Panc1 (cell line): Measurements from ENCODE around the gene KCTD1. TPM values are rescaled to one million over a fixed set of nuclear protein-coding genes. Genes with fewer than 3 reads are reported as not detected.

Source experiments
- ATAC-seq: fragments of 200-7000 bp; cut with Tn5 transposase; 2 replicates; pipeline ENCODE4 v1.9.1; 2020; ENCODE audit warnings: mild to moderate bottlenecking, moderate library complexity
- BruUV-seq: library from RNA; stranded (reverse); fragments of 400-500 nt; replicated peaks from 2 replicates; lab custom pipeline; 2021; lab: Mats Ljungman, UMichigan
- CTCF ChIA-PET: fragments of 300-600 bp; sonication (Branson Sonifier 250); formaldehyde crosslinking; loops from one replicate; lab custom pipeline; 2022; ENCODE audit warnings: antibody characterized with exemption; lab: Charles Lee
- POLR2A ChIA-PET: fragments of 300-600 bp; sonication (Branson Sonifier 250); formaldehyde crosslinking; loops from one replicate; lab custom pipeline; 2022; ENCODE audit warnings: antibody characterized with exemption; lab: Charles Lee
- DNase-seq: peaks from one replicate; pipeline ENCODE4 v3.0.0-alpha.2; 2010; ENCODE audit warnings: low read depth, low spot score
- H3K27ac ChIP-seq: 2 replicates; pipeline ENCODE4 v1.5.1; 2011; ENCODE audit warnings: mild to moderate bottlenecking, low read length, inconsistent platforms
- H3K27me3 ChIP-seq: fragments of 200-500 bp; sonication (Bioruptor generic); 2 replicates; pipeline ENCODE4 v1.6.0; 2014; ENCODE audit warnings: low read length, inconsistent platforms; ENCODE audit not compliant: control insufficient read depth, insufficient read depth
- H3K36me3 ChIP-seq: fragments of 200-500 bp; sonication (Bioruptor generic); 2 replicates; pipeline ENCODE4 v1.5.1; 2014; ENCODE audit warnings: inconsistent platforms, mild to moderate bottlenecking, low read length, moderate library complexity; ENCODE audit not compliant: control insufficient read depth, insufficient read depth
- H3K4me1 ChIP-seq: 2 replicates; pipeline ENCODE4 v1.5.1; 2011; ENCODE audit warnings: inconsistent platforms, mild to moderate bottlenecking, low read length, moderate library complexity; ENCODE audit not compliant: control insufficient read depth, insufficient read depth
- H3K4me3 ChIP-seq, 2 experiments: 2 replicates each; pipeline ENCODE4 v1.5.1; 2011 to 2012; ENCODE audit warnings: low read depth in 2 of 2, low read length in 2 of 2, mild to moderate bottlenecking in 2 of 2, inconsistent platforms in 1 of 2, moderate library complexity in 1 of 2
- H3K9me3 ChIP-seq: fragments of 200-500 bp; sonication (Bioruptor generic); 2 replicates; pipeline ENCODE4 v1.5.1; 2014; ENCODE audit warnings: low read depth, mild to moderate bottlenecking, inconsistent platforms, low read length, moderate library complexity; ENCODE audit not compliant: control insufficient read depth, insufficient read depth
- CTCF ChIP-seq: fragments of 450-650 bp; IDR thresholded peaks from 2 replicates; pipeline ENCODE4 v1.5.1; 2017; ENCODE audit warnings: mild to moderate bottlenecking
- POLR2AphosphoS5 ChIP-seq: IDR thresholded peaks from 2 replicates; pipeline ENCODE4 v1.6.1; 2012; ENCODE audit warnings: mild to moderate bottlenecking, low read depth, low read length, moderate library complexity
- REST ChIP-seq, 2 experiments: IDR thresholded peaks; 2 replicates each; pipeline ENCODE4 v1.6.1; 2011 to 2012; ENCODE audit warnings: low read depth in 2 of 2, control low read depth in 1 of 2, low read length in 1 of 2, mild to moderate bottlenecking in 1 of 2, moderate library complexity in 1 of 2; ENCODE audit not compliant: insufficient read depth in 1 of 2
- SIN3A ChIP-seq: IDR thresholded peaks from 2 replicates; pipeline ENCODE4 v1.6.1; 2012; ENCODE audit warnings: low read depth, mild to moderate bottlenecking, low read length, moderate library complexity, borderline replicate concordance; ENCODE audit not compliant: insufficient read depth
- TCF7L2 ChIP-seq: IDR thresholded peaks from 2 replicates; pipeline ENCODE4 v1.6.1; 2011; ENCODE audit warnings: mild to moderate bottlenecking, low read depth, low read length, inconsistent platforms
- in situ Hi-C: cut with HindIII; loops from 2 replicates; pipeline ENCODE4 v1.10.0; 2016; ENCODE audit warnings: low sequenced_read_pairs, low pct_unique_long_range_greater_than_20kb
- intact Hi-C: fragments of 100-400 bp; cut with micrococcal nuclease; formaldehyde crosslinking; loops from one replicate; pipeline ENCODE4 v1.10.0; 2022; ENCODE audit not compliant: unreplicated experiment
- total RNA-seq: library from RNA; stranded (reverse); gene quantifications from one replicate; pipeline ENCODE4 v1.2.1, GENCODE V29; 2021; ENCODE audit not compliant: unreplicated experiment

Gene KCTD1
- total RNA-seq, 1 experiment from 2014 or later, result 34.4 TPM

GRCh38 chr18:26506012-26506411 lies 42.3 kb downstream of the KCTD1 start:
- H3K4me1 ChIP-seq, result peaks cover 28% of the 10 kb centered on the region
- H3K36me3 ChIP-seq, result no peaks in the 10 kb centered on the region
- H3K27me3 ChIP-seq, result no peaks in the 10 kb centered on the region
- H3K9me3 ChIP-seq, result no peaks in the 10 kb centered on the region
- BruUV-seq, result no TSS peak
- ChIA-PET POLR2A (no interaction called here), CTCF (no interaction called here)
- H3K4me3 ChIP-seq, result no peak overlapping the region
- DNase-seq (no peak), ATAC-seq (no peak)
- TF ChIP-seq TCF7L2 (no peak), CTCF (no peak), POLR2AphosphoS5 (no peak), SIN3A (no peak), REST (IDR thresholded peaks at IDR 0.05; ENCODE audit: insufficient read depth in 1 of 2, low read depth in 2 of 2, low read length in 1 of 2) (no peak)
- in situ Hi-C loops, result no loop called here
- peak overlapping the region; percentile 21; the same call in 1 of the 2 replicates for H3K27ac ChIP-seq
- intact Hi-C loops, result no loop called here

GRCh38 chr18:26504831-26505230 lies 43.5 kb downstream of the KCTD1 start:
- intact Hi-C loops, result no loop called here
- H3K4me3 ChIP-seq, result no peak overlapping the region
- ChIA-PET POLR2A (interaction anchor here (0.6 kb wide), 1 partner anchor 45 kb away, joined by 5 read pairs; no protein-coding TSS in a partner anchor), CTCF (no interaction called here)
- no peaks in the 10 kb centered on the region for H3K9me3 ChIP-seq
- BruUV-seq, result no TSS peak
- ATAC-seq (no peak), DNase-seq (no peak)
- in situ Hi-C loops, result no loop called here
- no peaks in the 10 kb centered on the region; the same call in 1 of the 2 replicates for H3K36me3 ChIP-seq
- H3K4me1 ChIP-seq, result peaks cover 24% of the 10 kb centered on the region
- no peaks in the 10 kb centered on the region for H3K27me3 ChIP-seq
- TF ChIP-seq REST (IDR thresholded peaks at IDR 0.05; ENCODE audit: insufficient read depth in 1 of 2, low read depth in 2 of 2, low read length in 1 of 2) (no peak), SIN3A (no peak), TCF7L2 (no peak), CTCF (no peak), POLR2AphosphoS5 (no peak)
- peak overlapping the region; percentile 42; the same call in 1 of the 2 replicates for H3K27ac ChIP-seq
